Activated T-cell treated with anti-CD3 and anti-CD28 coated beads for 48 hours (primary cell): ENCODE data around the gene TRIM17.

Experiments
- DNase-seq: peaks from one replicate; pipeline ENCODE4 v3.0.0-alpha.2; 2020; ENCODE audit warnings: low read depth

TRIM17 gene

DNA sequence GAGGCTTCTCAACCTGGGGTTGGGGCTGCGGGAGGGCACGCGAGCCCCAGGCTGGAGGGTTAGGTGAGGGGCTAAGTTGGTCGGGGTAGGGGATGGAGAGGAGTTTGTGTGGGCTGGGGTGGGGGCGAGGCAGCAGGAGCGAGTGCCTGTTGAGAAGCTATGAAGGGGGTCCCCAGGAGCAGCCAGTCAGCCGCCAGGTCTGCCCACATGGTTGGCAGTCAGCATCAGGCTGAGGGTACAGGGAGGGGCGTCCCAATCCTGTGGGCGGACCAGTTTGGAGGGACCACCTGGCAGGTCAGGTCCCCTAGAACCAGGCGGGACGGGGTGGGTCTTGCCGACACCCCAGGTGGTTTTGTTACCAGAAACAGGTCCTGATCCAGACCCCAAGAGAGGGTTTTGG, 400 bp upstream of the TRIM17 start:
- DNase-seq: no peak

DNA sequence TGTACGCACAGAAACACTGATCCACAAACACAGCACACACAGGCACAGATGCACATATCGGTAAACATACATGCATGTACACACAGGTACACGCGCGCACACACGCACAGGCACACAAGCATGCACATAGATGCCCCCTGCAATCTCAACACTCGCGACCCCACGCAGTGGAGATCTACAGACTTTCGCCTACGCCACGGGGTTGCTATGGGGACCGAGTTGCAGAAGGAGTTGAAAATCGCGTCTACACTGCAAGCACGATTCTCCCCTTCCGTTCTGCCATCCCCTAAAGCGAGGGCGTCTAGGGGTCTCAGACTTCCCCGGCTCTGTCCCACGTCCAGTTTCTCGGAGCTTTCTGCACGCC, 826 bp downstream of the TRIM17 start:
- DNase-seq: no peak

GRCh38 chr1:228415221-228415620, 1.4 kb downstream of the TRIM17 start:
- DNase-seq: no peak

DNA sequence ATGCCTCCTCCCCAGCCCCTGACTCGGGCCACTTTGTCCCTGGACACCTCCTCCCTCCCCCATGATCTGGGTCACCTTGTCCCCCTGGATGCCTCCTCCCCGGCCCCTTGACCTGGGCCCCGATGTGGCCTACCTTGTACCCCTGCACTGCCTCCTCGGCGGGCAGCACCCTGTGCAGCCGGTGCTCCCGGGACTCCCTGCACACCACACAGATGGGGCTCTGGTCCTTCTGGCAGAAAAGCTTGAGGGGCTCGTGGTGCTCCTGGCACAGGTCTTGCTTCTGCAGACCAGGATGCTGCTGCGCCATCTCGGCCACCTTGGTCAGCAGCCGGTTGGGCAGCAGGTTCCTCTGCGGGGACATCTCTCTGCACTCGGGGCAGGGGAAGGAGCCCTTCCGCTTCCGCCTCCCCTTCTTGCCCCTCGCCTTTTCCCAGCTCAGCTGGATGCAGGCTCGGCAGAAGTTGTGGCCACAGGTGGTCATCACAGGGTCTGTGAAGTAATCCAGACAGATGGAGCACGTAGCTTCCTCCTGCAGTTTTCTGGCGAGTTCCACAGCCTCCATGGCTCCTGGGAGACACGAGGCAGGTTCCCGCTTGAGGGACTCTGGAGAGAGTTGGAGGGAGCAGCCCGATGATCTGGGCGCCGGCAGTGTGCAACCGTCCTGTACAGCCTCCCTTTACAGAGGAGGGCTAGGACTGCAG, 2.0 kb downstream of the TRIM17 start:
- no peak for DNase-seq

DNA sequence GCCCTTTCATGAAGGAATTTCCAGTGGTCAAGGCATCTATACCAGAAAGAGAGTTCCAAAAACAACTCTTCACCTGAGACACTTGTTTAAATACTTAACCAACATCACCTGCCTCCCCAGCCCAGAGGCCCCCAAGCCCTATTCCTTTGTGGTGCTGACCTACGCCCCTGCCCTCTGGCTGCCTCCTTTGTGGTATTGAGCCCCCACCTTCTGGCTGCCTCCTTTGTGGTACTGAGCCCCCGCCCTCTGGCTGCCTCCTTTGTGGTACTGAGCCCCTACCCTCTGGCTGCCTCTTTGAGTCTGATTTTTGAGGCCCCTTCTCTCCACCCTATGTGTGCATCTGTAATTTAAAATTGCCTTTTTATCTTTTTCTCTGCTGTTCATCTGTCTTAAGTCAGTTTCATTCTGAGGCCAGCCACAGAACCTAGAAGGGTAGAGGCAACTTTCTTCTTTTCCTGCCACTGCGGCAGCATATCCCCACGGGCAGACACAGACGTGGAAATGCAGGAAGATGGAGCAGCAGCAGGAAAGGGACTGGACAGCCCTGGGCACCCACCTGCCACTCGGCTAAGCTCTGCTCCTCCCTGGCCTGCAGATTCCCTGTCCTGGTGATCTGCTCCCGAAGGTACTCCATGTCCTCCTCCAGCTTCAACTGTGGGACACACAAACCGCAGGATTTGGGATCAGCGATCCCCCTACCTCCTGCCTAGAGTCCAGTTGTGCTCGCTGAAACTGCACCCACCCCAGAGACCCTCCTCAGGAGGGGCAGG, 3.2 kb downstream of the TRIM17 start:
- DNase-seq: no peak

GRCh38 chr1:228411548-228412430, 4.9 kb downstream of the TRIM17 start:
- DNase-seq: no peak

GRCh38 chr1:228411121-228411520, 5.5 kb downstream of the TRIM17 start:
- DNase-seq: no peak

GRCh38 chr1:228410671-228411070, 6.0 kb downstream of the TRIM17 start:
- no peak for DNase-seq

DNA sequence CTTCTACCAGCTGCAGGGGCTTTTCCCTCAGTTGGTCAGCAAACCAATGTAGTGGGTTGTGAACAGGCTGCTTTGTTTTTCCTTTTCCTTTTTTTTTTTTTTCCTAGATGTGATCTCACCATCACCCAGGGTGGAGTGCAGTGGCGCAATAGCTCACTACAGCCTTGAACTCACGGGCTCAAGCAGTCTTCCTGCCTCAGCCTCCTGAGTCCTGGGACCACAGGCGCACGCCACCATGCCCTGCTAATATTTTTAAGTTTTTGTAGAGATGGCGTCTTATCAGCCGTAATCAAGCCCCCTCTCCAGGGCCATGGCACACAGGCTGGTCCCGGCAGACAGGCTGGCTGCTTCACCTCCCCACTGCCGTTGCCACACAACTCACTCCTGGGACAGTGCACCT, 6.6 kb downstream of the TRIM17 start:
- no peak for DNase-seq

GRCh38 chr1:228408869-228409805, 7.5 kb downstream of the TRIM17 start:
- no peak for DNase-seq

DNA sequence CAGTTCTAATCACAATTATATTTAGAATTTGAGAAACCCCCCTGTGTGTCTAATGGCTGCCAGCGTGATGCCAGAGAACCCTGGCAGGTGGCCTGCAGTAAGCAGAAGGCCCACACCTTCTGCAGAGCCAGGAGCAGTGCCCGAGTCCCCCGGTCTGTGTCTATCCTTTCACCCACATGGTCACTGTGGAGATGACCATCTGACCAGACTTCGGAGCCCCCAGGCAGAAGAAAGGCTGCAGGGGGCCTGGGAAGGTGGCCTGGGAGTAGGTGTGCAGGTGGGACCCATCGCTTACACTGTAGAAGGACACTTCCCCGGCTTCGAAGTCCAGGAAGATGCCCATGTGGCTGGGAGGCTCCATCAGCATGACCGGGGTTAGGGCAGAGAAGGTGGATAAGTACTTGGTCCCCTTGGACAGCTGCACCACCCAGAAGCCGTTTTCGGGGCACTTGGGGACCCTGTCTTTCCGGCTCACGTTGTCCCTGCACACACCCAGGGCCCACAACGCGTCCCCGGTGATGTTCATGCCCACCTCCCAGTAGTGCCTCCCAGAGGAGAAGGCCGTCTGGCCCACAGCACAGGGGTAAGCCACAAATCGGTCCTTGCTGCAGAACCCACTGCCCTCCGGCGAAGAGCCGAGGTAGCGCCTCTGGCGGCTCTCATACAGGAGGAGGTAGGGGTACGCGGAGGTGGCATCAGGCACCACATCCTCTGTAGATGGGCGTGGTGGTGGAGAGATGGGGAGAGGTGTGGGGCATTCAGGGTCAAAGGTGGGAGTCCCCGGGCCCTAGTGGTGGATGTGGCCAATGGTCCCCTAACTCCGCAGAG, 8.4 kb downstream of the TRIM17 start:
- DNase-seq: no peak

GRCh38 chr1:228407106-228408040, 9.3 kb downstream of the TRIM17 start:
- DNase-seq: no peak

DNA sequence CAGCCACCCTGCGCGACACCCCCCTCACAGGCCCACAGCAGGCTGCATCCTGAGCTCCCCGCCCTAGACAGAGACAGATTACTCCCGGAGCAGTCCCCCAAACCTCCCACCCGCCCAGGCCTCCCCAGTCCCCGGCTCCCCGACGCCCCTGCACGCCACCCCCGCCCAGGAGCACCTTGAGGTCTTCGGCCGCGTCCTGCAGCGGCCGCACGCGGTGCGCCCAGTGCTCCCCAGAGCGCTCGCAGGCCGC, 10.8 kb downstream of the TRIM17 start:
- no peak for DNase-seq

DNA sequence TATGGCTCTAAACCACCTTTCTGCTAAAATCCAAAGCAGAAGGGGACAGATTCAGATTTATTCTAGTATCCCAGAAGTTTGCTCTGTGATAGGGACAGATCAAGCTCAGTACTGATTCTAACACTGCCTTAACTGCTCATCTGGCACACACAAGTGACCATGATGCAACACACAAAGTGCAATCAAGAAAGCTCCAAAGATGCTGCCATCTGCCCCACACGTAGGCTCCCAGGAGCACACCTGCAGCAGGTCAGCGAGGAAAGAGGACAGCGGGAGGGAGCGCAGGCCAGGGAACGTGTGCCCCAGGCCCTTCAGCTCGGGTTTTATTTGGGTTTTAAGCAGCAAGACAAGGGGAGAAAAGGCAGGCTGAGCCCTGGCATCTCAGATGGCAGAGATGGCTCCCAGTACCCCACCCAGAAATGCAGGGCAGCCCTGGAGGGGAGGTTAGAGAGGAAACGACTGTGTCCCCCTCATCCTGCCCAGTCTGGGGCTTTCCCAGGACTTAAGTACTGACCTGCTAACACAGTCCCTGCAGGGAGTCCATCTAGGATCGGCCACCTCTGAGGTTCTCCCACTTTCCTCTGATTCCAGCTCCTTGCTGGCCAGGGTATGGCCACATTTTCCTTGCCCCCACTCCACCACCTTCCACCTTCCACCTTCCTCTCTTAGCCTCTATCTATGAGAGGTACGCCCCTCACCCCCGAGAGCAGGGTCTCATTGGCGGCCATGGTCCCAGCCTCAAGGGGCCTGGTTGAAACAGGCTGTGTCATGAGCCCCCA, 11.3 kb downstream of the TRIM17 start:
- no peak for DNase-seq

DNA sequence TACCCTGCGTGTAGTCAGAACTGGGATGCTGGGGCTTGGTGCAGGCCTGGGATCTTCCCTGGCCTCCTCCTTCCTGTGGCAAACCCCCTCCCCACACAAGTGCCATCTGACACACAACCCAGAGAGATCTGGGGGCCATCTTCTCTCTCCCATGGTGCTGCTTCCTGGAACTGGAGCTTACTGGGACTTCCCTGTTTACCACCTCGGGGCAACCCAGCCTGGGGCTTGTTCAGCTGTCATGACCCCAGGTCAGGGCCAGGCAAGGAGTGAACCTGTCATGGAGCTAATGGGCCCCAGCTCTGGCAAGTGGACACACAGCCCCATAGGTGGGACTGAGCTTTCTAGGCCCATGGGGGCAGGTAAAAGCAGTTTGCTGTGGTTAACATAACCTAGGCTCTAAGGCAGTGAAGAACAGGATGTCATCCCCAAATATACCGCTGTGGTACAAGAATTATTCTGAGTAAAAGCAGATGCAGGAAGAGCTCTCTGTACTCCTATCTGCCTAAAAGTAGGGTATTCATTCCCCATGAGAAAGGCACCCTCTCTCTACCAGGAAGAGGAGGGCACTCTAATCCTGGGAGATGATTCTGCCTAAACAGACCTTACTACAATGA, 12.4 kb downstream of the TRIM17 start:
- no peak for DNase-seq

DNA sequence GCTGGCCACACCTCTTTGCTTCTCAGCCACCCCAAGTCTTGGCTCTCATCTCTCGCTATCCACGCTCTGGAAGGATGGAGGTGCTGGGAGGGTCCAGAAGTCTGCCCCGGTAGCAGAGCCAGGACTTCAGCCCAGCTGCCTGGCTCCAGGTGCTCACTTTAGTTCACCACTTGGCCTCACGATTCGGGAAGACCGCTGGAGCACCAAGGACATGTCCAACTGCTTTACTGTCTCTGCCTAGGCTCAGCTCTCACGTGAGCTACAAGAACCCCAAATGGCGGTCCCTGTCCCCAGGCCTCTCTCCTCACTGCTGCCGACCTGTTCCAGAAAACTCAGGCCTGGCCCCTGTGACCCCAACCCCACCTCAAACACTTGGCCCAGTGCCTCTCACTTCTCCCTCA, 13.4 kb downstream of the TRIM17 start:
- no peak for DNase-seq

DNA sequence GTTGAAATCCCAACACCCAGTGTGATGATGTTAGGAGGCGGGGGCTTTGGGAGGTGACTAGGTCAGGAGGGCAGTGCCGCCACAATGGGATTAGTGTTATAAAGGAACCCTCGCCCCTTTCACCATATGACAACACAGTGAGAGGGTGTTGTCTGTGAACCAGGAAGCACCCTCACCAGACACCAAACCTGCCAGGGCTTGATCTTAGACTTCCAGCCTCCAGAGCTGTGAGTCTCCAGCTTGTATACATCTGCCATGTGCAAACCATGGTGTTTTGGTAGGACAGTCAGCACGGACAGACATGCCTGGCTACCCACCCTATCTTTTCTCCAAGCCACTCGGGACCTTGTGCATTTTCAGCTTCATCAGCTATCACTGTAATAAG, 14.0 kb downstream of the TRIM17 start:
- DNase-seq: no peak

- DNase-seq: no peak
Observed at GRCh38 chr1:228401782-228402640, 14.7 kb downstream of the TRIM17 start.
